H1 (cell line): Measurements from ENCODE around the gene MEGF11. TPM values are rescaled to one million over a fixed set of nuclear protein-coding genes. Genes with fewer than 3 reads are reported as not detected.

Experiments used
- CTCF ChIA-PET: fragments of 300-600 bp; sonication (Branson Sonifier 250); formaldehyde crosslinking; loops from one replicate; lab custom pipeline; 2021; ENCODE audit not compliant: partially characterized antibody; lab: Charles Lee
- POLR2A ChIA-PET: fragments of 300-600 bp; sonication (Branson Sonifier 250); formaldehyde crosslinking; loops from one replicate; lab custom pipeline; 2021; ENCODE audit warnings: inconsistent platforms; ENCODE audit not compliant: partially characterized antibody; lab: Charles Lee
- DNase-seq, 2 experiments: peaks; one replicate each; pipeline versions ENCODE4 v3.0.0 to v3.0.0-alpha.2; 2010 to 2022; ENCODE audit warnings: low spot score in 2 of 2, low read depth in 1 of 2, mixed read lengths in 1 of 2
- FAIRE-seq: peaks from 2 replicates; lab custom pipeline; 2011; peaks lifted over from hg19 to GRCh38; lab: Jason Lieb, UNC
- H2AFZ ChIP-seq: 2 replicates; pipeline ENCODE4 v1.8.1; 2012; ENCODE audit warnings: low read length, inconsistent platforms
- H2AK5ac ChIP-seq: 2 replicates; pipeline ENCODE4 v1.6.1; 2013; ENCODE audit warnings: low read depth, low read length
- H2BK120ac ChIP-seq: replicated peaks from 2 replicates; pipeline ENCODE3; 2013; ENCODE audit warnings: low read depth, low read length, inconsistent platforms
- H2BK12ac ChIP-seq: 2 replicates; pipeline ENCODE4 v1.6.1; 2013; ENCODE audit warnings: low read depth, low read length
- H2BK15ac ChIP-seq: 2 replicates; pipeline ENCODE4 v1.6.1; 2013; ENCODE audit warnings: low read length
- H2BK20ac ChIP-seq: 2 replicates; pipeline ENCODE4 v1.6.1; 2013; ENCODE audit warnings: low read length
- H2BK5ac ChIP-seq: 2 replicates; pipeline ENCODE4 v1.6.1; 2013; ENCODE audit warnings: low read depth, low read length
- H3K14ac ChIP-seq: 2 replicates; pipeline ENCODE4 v1.6.1; 2013; ENCODE audit warnings: inconsistent platforms; ENCODE audit not compliant: insufficient read length
- H3K18ac ChIP-seq: 2 replicates; pipeline ENCODE4 v1.6.1; 2013; ENCODE audit warnings: low read length; ENCODE audit errors: extremely low read depth
- H3K23ac ChIP-seq: 2 replicates; pipeline ENCODE4 v1.6.1; 2013; ENCODE audit warnings: inconsistent platforms; ENCODE audit not compliant: insufficient read length
- H3K23me2 ChIP-seq: 2 replicates; pipeline ENCODE4 v1.6.1; 2013; ENCODE audit warnings: low read depth, low read length
- H3K27ac ChIP-seq: 2 replicates; pipeline ENCODE4 v1.6.1; 2011; ENCODE audit warnings: low read depth, low read length, inconsistent platforms
- H3K27me3 ChIP-seq, 4 experiments: replicated peaks in 1 of 4; 1 replicate in 1 of 4; 2 replicates in 3 of 4; pipeline versions ENCODE4 v1.6.1 to v1.8.1; 2011 to 2013; ENCODE audit warnings: low read length in 3 of 4, mild to moderate bottlenecking in 3 of 4, inconsistent platforms in 2 of 4, mixed read lengths in 2 of 4, moderate library complexity in 1 of 4; ENCODE audit not compliant: control insufficient read depth in 3 of 4, insufficient read depth in 3 of 4; ENCODE audit errors: extremely low read depth in 1 of 4
- H3K36me3 ChIP-seq, 4 experiments: 2 replicates each; pipeline versions ENCODE4 v1.6.1 to v1.8.1; 2011 to 2013; ENCODE audit warnings: mild to moderate bottlenecking in 4 of 4, low read length in 3 of 4, moderate library complexity in 2 of 4, control low read depth in 1 of 4, inconsistent platforms in 1 of 4; ENCODE audit not compliant: insufficient read depth in 4 of 4, control insufficient read depth in 2 of 4
- H3K4ac ChIP-seq: replicated peaks from 2 replicates; pipeline ENCODE3; 2013; ENCODE audit warnings: low read length, low read depth, mixed read lengths, inconsistent platforms; ENCODE audit not compliant: insufficient read length
- H3K4me1 ChIP-seq, 4 experiments: replicated peaks in 1 of 4; 1 replicate in 1 of 4; 2 replicates in 3 of 4; pipeline versions ENCODE4 v1.6.1 to v1.8.1; 2011 to 2013; ENCODE audit warnings: low read length in 3 of 4, inconsistent platforms in 2 of 4, mixed read lengths in 1 of 4; ENCODE audit not compliant: insufficient read depth in 4 of 4, control insufficient read depth in 3 of 4
- H3K4me2 ChIP-seq, 2 experiments: 2 replicates each; pipeline versions ENCODE4 v1.6.1 to v1.8.1; 2011 to 2013; ENCODE audit warnings: low read depth in 2 of 2, low read length in 2 of 2, control low read depth in 1 of 2, inconsistent platforms in 1 of 2, mild to moderate bottlenecking in 1 of 2; ENCODE audit not compliant: insufficient read depth in 1 of 2
- H3K4me3 ChIP-seq, 4 experiments: fragments of 200-600, 300-600 bp in 1 of 4; sonication (generic), shearing (Covaris generic), sonication (Bioruptor Twin) in 1 of 4; 2 replicates each; pipeline versions ENCODE4 v1.5.1 to v1.8.1; 2011 to 2016; ENCODE audit warnings: low read length in 4 of 4, low read depth in 3 of 4, control low read depth in 2 of 4, inconsistent platforms in 2 of 4, mild to moderate bottlenecking in 2 of 4, mixed read lengths in 1 of 4, moderate library complexity in 1 of 4; ENCODE audit not compliant: insufficient read depth in 2 of 4; ENCODE audit errors: extremely low read depth in 1 of 4
- H3K56ac ChIP-seq: replicated peaks from 2 replicates; pipeline ENCODE3; 2013; ENCODE audit warnings: low read depth, mild to moderate bottlenecking, mixed read lengths, low read length, inconsistent platforms; ENCODE audit not compliant: insufficient read length
- H3K79me1 ChIP-seq: 2 replicates; pipeline ENCODE4 v1.6.1; 2013; ENCODE audit warnings: low read depth, low read length, control low read depth
- H3K79me2 ChIP-seq, 2 experiments: 2 replicates each; pipeline versions ENCODE4 v1.6.1 to v1.8.1; 2012 to 2013; ENCODE audit warnings: low read length in 2 of 2, mild to moderate bottlenecking in 2 of 2, inconsistent platforms in 1 of 2; ENCODE audit not compliant: insufficient read depth in 2 of 2, control insufficient read depth in 1 of 2
- H3K9ac ChIP-seq, 4 experiments: replicated peaks in 1 of 4; 1 replicate in 1 of 4; 2 replicates in 3 of 4; pipeline versions ENCODE4 v1.6.1 to v1.8.1; 2011 to 2013; ENCODE audit warnings: low read depth in 3 of 4, low read length in 3 of 4, control low read depth in 2 of 4, mild to moderate bottlenecking in 2 of 4, moderate library complexity in 2 of 4, inconsistent platforms in 1 of 4; ENCODE audit errors: extremely low read depth in 1 of 4
- H3K9me3 ChIP-seq, 2 experiments: 2 replicates each; pipeline versions ENCODE4 v1.6.1 to v1.8.1; 2012 to 2013; ENCODE audit warnings: mild to moderate bottlenecking in 2 of 2, moderate library complexity in 2 of 2, control low read depth in 1 of 2, inconsistent platforms in 1 of 2, low read depth in 1 of 2, low read length in 1 of 2, mixed read lengths in 1 of 2; ENCODE audit not compliant: insufficient read depth in 2 of 2
- H4K20me1 ChIP-seq, 2 experiments: replicated peaks in 1 of 2; 2 replicates each; pipeline versions ENCODE3 to v1.8.1; 2011 to 2013; ENCODE audit warnings: inconsistent platforms in 2 of 2, low read length in 2 of 2, mild to moderate bottlenecking in 1 of 2; ENCODE audit not compliant: insufficient read depth in 2 of 2, control insufficient read depth in 1 of 2
- H4K5ac ChIP-seq: 2 replicates; pipeline ENCODE4 v1.6.1; 2013; ENCODE audit warnings: low read length, low read depth, mixed read lengths, inconsistent platforms; ENCODE audit not compliant: insufficient read length
- H4K8ac ChIP-seq: 2 replicates; pipeline ENCODE4 v1.8.0; 2013; ENCODE audit warnings: mild to moderate bottlenecking, moderate library complexity, low read length, inconsistent platforms; ENCODE audit not compliant: insufficient read depth; ENCODE audit errors: extremely low read depth
- H4K91ac ChIP-seq: replicated peaks from 2 replicates; pipeline ENCODE3; 2013; ENCODE audit warnings: low read length, mixed read lengths, inconsistent platforms; ENCODE audit not compliant: insufficient read length
- CREB1 ChIP-seq: IDR thresholded peaks from 2 replicates; pipeline ENCODE4 v1.6.1; 2012; ENCODE audit warnings: inconsistent platforms
- GTF2F1 ChIP-seq: IDR thresholded peaks from 2 replicates; pipeline ENCODE4 v1.6.1; 2012; ENCODE audit warnings: low read depth, low read length, improper control_type of control experiment, borderline replicate concordance
- POLR2AphosphoS5 ChIP-seq: IDR thresholded peaks from 2 replicates; pipeline ENCODE4 v1.6.1; 2011; ENCODE audit warnings: low read depth, low read length
- TAF1 ChIP-seq: IDR thresholded peaks from 2 replicates; pipeline ENCODE4 v1.6.1; 2011; ENCODE audit warnings: mild to moderate bottlenecking, low read depth, low read length
- WGBS, 2 experiments: shearing (Covaris generic) in 1 of 2; methylation state at CpG; one replicate each; pipeline versions ENCODE4 v1.1.6 to v1.1.7; 2013 to 2015; ENCODE audit warnings: low lambda C conversion rate in 2 of 2, mixed read lengths in 2 of 2, inconsistent platforms in 1 of 2, low coverage in 1 of 2, missing lambda C conversion rate in 1 of 2; ENCODE audit not compliant: insufficient replicate concordance in 2 of 2, insufficient coverage in 1 of 2, insufficient read length in 1 of 2; ENCODE audit errors: extremely low coverage in 1 of 2, missing lambda C conversion rate in 1 of 2; 5-methylcytosine and 5-hydroxymethylcytosine counted together
- polyA plus RNA-seq, 7 experiments: library from polyadenylated mRNA; depleted of rRNA in 3 of 7; stranded (reverse) in 5 of 7; unstranded in 2 of 7; fragments of >200 nt in 5 of 7; fragments of 200-250 nt in 2 of 7; gene quantifications; 1 replicate in 5 of 7; 2 replicates in 1 of 7; 4 replicates in 1 of 7; pipeline versions ENCODE4 v1.2.1 to v1.2.3, GENCODE V29; 2011 to 2013; ENCODE audit warnings: missing spikeins in 2 of 7, mixed read lengths in 2 of 7
- total RNA-seq: library from RNA; stranded (reverse); fragmentation: NEBNext Ultra II Directional; extraction: Animal tissue kit (Norgen Biotek cat#: 25700); gene quantifications from 2 replicates; pipeline ENCODE4 v1.2.1, GENCODE V29; 2021

MEGF11 gene
- total and polyA plus RNA-seq, 2 of the 8 experiments (the other 6 are each of a cell fraction or from before 2014, with no cell fraction given) = 4.4 to 4.8 TPM

GRCh38 chr15:65938604-65939003 lies 314.9 kb downstream of the MEGF11 start:
- Histone ChIP-seq H4K20me1 (no peaks in the 10 kb centered on the region), H3K23ac (no peak overlapping the region), H2BK15ac (no peak overlapping the region), H3K36me3 (no peaks in the 10 kb centered on the region), H3K79me2 (no peaks in the 10 kb centered on the region), H2AK5ac (no peak overlapping the region), H3K27ac (no peak overlapping the region), H3K27me3 (no peaks in the 10 kb centered on the region), H3K56ac (no peak overlapping the region), H4K91ac (no peak overlapping the region), H3K79me1 (no peaks in the 10 kb centered on the region), H4K5ac (no peak overlapping the region), H3K23me2 (no peaks in the 10 kb centered on the region), H2BK20ac (no peak overlapping the region), H2BK120ac (no peak overlapping the region), H4K8ac (no peak overlapping the region), H3K4me3 (no peak overlapping the region), H3K4me1 (no peaks in the 10 kb centered on the region), H3K9ac (no peak overlapping the region), H2BK12ac (no peak overlapping the region), H2AFZ (no peak overlapping the region), H3K14ac (no peak overlapping the region), H2BK5ac (no peak overlapping the region), H3K18ac (no peak overlapping the region), H3K4me2 (no peak overlapping the region), H3K4ac (no peak overlapping the region), H3K9me3 (no peaks in the 10 kb centered on the region)
- WGBS, 2 experiments = 92% methylated on average over 4 of the region's 4 CpGs; no CpG with 5 or more reads in 1 of the 2 experiments
- ChIA-PET POLR2A (no interaction called here), CTCF (interaction anchor here (1.0 to 1.6 kb wide), 3 partner anchors 8 to 164 kb away, joined by 3 to 6 read pairs (median 3); no protein-coding TSS in a partner anchor)
- FAIRE-seq (no peak), DNase-seq (no peak)
- no peak for TF ChIP-seq POLR2AphosphoS5
- TF ChIP-seq CREB1 = no peak
- TF ChIP-seq GTF2F1 = no peak
- no peak for TF ChIP-seq TAF1
